Activated naive CD4-positive, alpha-beta T cell treated with anti-CD3 and anti-CD28 coated beads, Interleukin-2, amount 50 U/mL, for 72 hours (primary cell): ENCODE measurements around the gene ANKS1B. TPM values are rescaled to one million over a fixed set of nuclear protein-coding genes. Genes with fewer than 3 reads are reported as not detected.

Experiments
- ATAC-seq, 2 donors: fragments of 150-1000 bp; cut with Tn5 transposase; 2 replicates each; pipeline ENCODE4 v1.10.0; 2021; ENCODE audit warnings: mild to moderate bottlenecking in 2 of 2, moderate library complexity in 2 of 2
- DNase-seq, 2 donors: peaks; one replicate each; pipeline ENCODE4 v3.0.0; 2021 to 2022; ENCODE audit warnings: low spot score in 2 of 2
- H3K27ac Mint-ChIP-seq, 2 donors: one replicate each; pipeline ENCODE4 v1.8.0; 2022; ENCODE audit warnings: mild to moderate bottlenecking in 2 of 2, mixed read lengths in 2 of 2
- H3K36me3 Mint-ChIP-seq, 2 donors: one replicate each; pipeline ENCODE4 v1.8.0; 2022; ENCODE audit warnings: mixed read lengths in 2 of 2
- H3K9me3 Mint-ChIP-seq, 2 donors: one replicate each; pipeline ENCODE4 v1.8.0; 2022; ENCODE audit warnings: mixed read lengths in 2 of 2
- total RNA-seq, 2 donors: library from RNA; stranded (reverse); gene quantifications; one replicate each; pipeline ENCODE4 v1.2.3, GENCODE V29; 2022

ANKS1B gene
- total RNA-seq, 2 donors from 2014 or later = 0.16 TPM; not detected in 1

DNA sequence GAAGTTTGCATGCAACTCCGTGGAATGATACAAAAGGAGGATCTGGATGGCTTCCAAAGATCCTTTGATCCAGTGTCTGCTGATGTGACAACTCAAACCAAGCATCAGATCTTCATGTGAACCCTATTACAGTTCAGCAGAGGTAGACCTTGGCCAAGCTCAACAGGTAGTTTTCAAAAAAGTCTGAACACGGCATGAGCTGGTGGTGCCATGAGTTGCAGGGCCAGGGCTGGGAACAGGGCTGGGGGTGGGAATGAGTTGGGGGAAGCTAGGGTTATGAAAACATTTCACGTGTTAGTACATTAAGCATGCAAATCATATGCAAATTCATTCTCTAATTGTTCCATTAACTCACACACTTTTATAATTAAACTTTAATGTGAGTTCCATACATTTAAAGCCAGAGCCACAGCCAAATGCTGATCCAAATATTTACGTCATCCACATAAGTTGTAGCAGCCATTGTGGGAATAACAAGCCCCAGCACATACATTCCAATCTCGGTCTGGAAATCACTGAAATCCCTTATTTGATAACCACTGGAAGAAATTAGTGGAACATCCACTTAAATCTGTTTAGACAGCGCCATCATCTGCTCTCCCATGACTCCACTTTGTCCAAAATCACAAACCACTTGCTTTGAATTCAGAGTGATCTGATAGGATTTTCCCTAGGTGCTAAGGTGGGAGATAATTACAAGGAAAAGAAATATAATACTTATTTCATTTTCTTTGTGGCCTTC lies 1181.1 kb downstream of the ANKS1B start:
- ATAC-seq = no peak
- Mint-ChIP-seq H3K36me3 (no peaks in the 10 kb centered on the region), H3K27ac (no peak overlapping the region), H3K9me3 (no peaks in the 10 kb centered on the region)
- DNase-seq = no peak

DNA sequence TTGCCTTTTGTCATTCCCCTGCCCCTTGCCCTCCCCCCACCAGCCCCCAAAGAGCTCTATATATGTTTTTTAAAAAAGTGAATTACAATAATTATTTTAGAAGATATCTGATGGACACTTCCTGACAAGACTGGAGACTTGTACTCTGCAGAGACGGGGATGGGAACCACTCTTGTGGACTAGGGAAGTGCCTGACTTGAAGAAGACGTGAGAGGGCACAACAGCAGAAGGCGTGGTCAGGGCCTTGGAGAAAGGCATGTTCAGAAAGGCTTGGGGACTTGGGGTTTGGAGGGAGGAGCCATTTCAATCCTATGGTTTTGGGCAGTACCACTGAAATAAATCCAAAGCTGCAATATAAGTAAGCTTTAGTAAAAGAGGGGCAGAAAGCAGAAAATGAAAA lies 1184.9 kb downstream of the ANKS1B start:
- Mint-ChIP-seq H3K27ac (no peak overlapping the region), H3K9me3 (no peaks in the 10 kb centered on the region), H3K36me3 (no peaks in the 10 kb centered on the region)
- DNase-seq (no peak), ATAC-seq (no peak)

DNA sequence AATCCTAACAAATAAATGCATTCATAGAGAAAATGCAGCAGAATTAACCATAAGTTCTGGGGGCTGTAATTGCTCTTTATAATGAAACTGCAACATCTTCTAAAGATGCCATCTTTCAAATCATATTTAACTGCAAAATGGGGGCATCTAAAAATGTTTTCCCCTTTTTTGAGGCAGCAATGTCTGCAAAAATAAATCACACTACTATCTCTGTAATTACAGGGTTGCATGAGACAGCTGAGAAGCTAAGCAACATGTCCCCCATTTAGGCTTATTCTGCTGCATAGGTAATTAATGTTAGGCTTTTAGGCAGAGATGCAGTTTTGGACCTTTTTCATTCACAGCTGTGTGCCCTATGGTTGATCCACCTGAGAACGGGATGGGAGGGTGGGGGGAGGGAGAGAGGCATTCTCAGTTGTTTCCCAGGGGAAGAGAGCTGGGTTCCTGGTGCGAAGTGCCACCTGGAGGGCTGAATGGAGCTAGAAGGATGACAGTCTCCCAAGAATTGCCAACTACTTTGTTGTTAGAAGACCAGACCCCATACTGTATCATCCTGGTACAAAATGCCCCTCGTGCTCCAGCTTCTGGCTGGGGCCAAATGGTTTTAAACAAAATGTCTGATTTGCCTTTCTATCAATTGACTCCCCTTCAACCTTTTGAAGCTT lies 1185.5 kb downstream of the ANKS1B start:
- Mint-ChIP-seq H3K27ac (no peak overlapping the region), H3K36me3 (no peaks in the 10 kb centered on the region)
- no peak for ATAC-seq

DNA sequence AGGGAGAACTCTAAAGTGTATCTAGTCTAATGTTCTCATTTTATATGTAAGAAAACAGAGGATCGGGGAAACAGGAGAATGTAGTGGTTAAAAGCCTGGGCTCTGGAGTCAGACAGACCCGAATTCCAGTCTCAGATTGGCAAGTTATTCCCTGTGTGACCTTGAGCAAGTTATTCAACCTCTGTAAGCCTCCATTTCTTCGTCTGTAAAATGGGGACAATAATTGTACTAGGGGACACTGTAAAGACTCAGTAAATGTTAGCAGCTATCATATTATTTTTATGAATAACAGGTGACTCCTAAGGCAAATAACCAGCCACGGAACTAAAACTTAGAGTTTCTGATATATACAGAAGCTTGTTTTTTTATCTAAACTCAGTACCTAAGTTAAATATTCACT lies 1187.5 kb downstream of the ANKS1B start:
- no peak for ATAC-seq
- Mint-ChIP-seq H3K36me3 (no peaks in the 10 kb centered on the region), H3K27ac (no peak overlapping the region), H3K9me3 (no peaks in the 10 kb centered on the region)
- DNase-seq = no peak

More for the DNA sequence above, 1185.5 kb downstream of the ANKS1B start:
- no peak for DNase-seq
- H3K9me3 Mint-ChIP-seq = no peaks in the 10 kb centered on the region

DNA sequence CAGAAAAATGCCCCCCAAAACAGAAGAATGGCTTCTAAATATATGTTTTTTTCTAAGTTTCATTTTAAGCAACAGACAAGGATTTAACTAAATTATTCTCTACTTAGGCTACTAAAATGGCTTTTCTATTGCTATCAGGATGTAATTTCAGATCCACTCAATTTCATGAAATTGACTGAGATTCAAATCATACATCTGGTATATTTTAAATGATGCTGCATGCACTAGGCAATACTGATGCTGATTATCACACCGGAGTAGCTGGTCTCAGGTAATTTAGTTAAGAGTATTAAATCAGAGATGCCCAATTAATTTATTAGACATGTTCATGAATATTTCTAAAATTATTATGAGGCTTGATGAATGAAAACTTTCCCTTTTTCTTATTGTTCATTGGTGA lies 1188.0 kb downstream of the ANKS1B start:
- no peaks in the 10 kb centered on the region for H3K9me3 Mint-ChIP-seq
- no peak overlapping the region for H3K27ac Mint-ChIP-seq
- H3K36me3 Mint-ChIP-seq = no peaks in the 10 kb centered on the region
- ATAC-seq (no peak), DNase-seq (no peak)

DNA sequence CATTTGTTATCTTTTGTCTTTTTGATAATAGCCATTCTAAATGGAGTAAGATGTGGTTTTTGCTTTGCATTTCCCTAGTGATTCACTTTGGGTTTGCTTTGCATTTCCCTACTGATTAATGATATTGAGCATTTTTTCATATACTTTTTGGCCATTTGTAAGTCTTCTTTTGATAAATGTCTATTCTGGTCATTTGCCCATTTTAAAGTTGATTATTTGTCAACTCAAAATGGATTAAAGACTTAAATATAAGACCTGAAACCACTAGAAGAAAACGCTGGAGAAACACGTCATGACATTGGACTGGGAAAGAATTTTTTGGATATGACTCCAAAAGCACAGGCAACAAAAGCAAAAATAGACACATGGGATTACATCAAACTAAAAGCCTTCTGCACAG lies 1191.6 kb downstream of the ANKS1B start:
- Mint-ChIP-seq H3K27ac (no peak overlapping the region), H3K36me3 (no peaks in the 10 kb centered on the region), H3K9me3 (no peaks in the 10 kb centered on the region)
- ATAC-seq (no peak), DNase-seq (no peak)

DNA sequence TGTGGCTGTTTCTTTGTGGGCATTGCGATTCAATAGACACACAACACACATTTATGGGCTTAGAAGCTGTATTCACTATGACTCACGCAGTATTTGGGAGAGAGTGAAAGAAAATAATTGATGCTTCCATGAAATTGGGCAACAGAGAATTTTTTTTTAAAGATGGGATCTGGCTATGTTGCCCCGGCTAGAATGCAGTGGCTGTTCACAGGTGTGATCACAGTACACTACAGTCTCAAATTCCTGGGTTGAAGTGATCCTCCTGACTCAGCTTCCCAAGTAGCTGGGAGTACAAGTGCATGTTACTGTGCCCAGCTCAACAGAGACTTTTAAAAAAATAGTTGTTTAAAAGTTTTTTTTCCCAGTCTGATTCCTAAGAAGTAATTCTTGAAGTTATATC lies 1193.3 kb downstream of the ANKS1B start:
- ATAC-seq = no peak
- H3K36me3 Mint-ChIP-seq = no peaks in the 10 kb centered on the region
- no peak for DNase-seq
- no peaks in the 10 kb centered on the region for H3K9me3 Mint-ChIP-seq
- H3K27ac Mint-ChIP-seq = no peak overlapping the region

DNA sequence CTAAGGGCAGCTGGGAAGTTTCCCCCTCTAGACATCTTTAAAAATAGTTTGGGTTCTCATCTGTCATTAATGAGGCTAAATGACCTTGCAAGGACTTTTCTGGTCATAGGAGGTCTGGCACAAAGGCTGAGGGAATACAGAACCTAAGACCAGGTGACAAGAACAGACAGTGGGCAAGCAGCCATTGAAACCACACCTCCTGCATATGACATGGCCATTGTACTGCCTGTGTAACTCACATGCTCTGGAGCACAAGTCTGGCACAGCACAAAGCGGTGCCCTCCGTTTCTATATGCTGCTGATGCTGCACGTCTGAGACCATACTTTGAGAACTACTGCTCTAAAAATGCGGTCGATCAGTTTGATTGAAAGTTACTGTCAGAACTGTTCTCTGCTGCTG lies 1196.3 kb downstream of the ANKS1B start:
- Mint-ChIP-seq H3K27ac (no peak overlapping the region), H3K36me3 (no peaks in the 10 kb centered on the region), H3K9me3 (no peaks in the 10 kb centered on the region)
- DNase-seq (no peak), ATAC-seq (no peak)

DNA sequence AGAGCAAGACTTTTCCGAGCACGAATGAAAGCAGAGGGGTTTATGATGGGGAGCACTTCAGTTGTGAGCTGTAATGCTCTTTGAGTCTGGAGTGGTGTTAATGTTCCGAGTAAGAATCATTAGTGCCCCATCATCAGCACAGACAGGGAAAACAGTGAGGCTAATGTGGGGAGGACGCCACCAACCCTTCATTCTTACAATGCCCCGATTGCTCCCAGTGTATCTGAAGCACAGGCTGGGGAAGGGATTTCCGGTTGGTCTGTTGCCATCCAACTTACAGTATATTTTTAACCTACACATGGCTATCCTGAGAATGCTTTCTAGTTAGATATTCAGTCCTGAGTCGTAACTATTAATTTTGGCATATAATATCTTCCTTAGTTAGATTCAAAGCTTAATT lies 1198.1 kb downstream of the ANKS1B start:
- H3K9me3 Mint-ChIP-seq = no peaks in the 10 kb centered on the region
- ATAC-seq (no peak), DNase-seq (no peak)
- no peaks in the 10 kb centered on the region for H3K36me3 Mint-ChIP-seq
- no peak overlapping the region for H3K27ac Mint-ChIP-seq

DNA sequence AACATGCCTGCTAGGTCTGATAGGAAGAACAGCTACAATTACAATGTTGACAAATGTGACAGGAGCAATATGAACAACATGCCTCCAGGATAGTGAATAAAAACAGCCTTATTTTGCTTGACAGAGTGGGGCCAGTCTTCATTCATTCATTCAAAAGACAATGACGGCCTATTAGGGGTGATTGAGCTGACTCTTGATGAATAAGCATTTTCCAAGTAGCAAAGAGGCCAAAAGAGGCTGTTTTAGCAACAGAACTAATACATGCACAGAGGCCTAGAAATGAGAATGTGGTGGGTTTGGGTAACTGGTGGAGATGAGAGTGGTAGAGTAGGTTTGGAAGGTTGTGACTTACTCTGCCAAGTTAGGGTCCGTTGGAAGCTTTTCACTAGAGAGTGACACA lies 1201.3 kb downstream of the ANKS1B start:
- Mint-ChIP-seq H3K36me3 (no peaks in the 10 kb centered on the region), H3K27ac (no peak overlapping the region), H3K9me3 (no peaks in the 10 kb centered on the region)
- no peak for ATAC-seq
- DNase-seq = no peak

DNA sequence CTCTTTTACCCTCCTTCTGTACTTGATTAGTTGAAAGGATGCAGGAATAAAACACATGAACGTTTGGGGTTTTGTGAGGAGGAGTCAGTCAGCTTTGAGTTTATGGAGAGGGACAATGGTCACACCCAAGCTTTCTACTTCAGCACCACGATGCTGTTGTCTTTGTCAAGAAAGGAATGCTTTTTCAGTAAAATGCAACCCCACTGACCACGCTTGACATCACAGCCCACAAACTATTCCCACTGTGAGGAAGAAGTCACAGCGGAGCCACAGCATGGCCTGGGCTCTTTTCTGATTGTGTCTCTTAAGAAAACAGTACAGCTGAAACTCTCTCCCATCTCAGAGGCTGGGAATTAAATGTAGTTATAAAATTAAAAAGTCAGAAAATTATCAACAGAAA lies 1204.5 kb downstream of the ANKS1B start:
- no peak for ATAC-seq

DNA sequence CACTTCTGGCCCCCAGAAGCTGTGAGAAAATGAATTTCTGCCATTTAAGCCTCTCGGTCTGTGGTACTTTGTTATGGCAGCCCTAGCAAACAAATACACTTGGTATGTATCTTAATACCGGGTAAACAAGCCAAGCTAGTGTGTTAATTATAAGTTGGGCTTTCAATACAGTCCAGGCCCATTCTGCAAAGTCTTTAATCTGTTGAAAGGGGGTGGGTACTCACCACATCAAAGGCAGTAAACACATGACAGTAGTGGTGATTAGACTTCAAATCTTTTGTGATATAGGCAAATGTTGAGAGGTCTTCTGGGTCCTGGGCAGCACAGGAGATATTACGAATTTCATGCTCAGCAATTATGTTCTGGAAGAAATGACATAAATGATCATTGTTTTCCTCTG lies 1211.9 kb downstream of the ANKS1B start:
- Mint-ChIP-seq H3K27ac (no peak overlapping the region), H3K36me3 (peaks cover 0 to 5% of the 10 kb centered on the region in 2 donors), H3K9me3 (peaks cover 0 to 5% of the 10 kb centered on the region in 2 donors)
- ATAC-seq (no peak), DNase-seq (no peak)

More for the DNA sequence above, 1204.5 kb downstream of the ANKS1B start:
- no peaks in the 10 kb centered on the region for H3K9me3 Mint-ChIP-seq
- no peak overlapping the region for H3K27ac Mint-ChIP-seq
- no peak for DNase-seq
- H3K36me3 Mint-ChIP-seq = no peaks in the 10 kb centered on the region

DNA sequence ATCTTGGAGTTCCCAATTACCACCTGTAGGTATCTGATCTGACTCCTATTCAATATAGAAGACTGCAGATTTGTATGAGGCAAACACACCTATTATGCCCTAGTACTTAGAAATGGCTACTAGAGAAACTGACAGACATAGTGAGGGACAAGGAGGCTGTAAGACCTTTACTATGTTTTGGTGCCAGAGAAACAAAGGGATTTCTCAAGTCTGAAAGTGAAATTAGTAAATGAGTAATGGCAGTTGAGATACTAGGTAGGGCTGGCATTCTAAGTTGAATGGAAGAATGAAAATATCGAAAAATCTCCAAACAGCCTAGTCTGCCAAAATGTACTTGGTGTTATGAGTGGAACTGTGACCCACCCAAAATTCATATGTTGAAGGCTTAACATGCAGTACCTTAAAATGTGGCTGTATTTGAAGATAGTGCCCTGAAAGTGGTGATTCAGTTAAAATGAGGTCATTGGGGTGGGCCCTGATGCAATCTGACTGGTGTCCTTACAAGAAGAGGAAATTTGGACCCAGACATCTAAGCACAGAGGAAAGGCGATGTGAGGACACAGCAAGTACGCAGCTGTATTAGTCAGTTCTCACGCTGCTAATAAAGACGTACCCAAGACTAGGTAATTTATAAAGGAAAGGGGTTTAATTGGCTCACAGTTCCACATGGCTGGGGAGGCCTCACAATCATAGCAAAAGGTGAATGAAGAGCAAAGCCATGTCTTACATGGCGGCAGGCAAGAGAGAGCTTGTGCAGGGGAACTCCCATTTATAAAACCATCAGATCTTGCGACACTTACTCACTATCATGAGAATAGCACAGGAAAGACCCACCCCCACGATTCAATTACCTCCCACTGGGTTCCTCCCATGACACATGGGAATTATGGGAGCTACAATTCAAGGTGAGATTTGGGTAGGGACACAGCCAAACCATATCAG lies 1212.7 kb downstream of the ANKS1B start:
- ATAC-seq (peak; percentile 65 to 74), DNase-seq (no peak)
- Mint-ChIP-seq H3K9me3 (peaks cover 0 to 5% of the 10 kb centered on the region in 2 donors), H3K27ac (no peak overlapping the region), H3K36me3 (peaks cover 0 to 5% of the 10 kb centered on the region in 2 donors)

DNA sequence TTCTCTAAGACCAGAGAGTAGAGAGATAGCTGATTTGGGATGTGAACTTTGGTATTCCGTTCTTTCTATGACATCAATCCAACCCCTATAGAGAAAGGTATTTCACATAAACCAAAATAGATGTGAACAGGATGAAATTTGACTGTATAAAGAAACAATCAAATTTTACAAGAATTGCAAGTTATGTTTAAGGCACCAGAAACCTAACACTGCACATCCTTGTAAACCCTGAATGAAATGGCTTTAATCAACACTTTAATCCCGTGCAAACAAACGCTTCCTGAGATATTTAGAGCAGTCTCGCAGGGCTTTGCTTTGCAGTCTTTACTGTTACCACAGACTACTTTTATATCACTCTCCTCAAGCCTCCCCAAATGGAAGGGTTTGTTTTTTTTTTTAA lies 1214.5 kb downstream of the ANKS1B start:
- ATAC-seq = no peak
- H3K9me3 Mint-ChIP-seq = peaks cover 0 to 5% of the 10 kb centered on the region in 2 donors

DNA sequence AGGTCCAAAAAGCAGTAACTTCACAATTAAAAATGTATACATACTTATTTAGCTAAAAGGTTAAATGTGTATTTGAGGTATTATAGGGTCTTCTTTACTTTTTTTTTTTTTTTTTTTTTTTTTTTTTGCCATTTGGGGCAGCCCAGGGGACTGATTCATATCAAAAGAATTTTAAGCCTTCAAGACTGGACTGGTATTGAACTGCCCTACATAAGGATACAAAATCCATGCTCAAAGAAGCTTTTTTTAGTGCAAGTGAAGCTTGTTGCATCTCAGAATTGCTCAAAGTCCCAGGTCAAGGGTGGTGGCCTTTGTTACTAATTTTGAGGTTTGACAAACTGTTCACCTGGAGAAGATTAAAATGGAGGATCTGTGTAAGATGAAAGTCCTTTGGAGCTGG lies 1215.7 kb downstream of the ANKS1B start:
- Mint-ChIP-seq H3K27ac (no peak overlapping the region), H3K9me3 (peaks cover 0 to 5% of the 10 kb centered on the region in 2 donors), H3K36me3 (peaks cover 0 to 5% of the 10 kb centered on the region in 2 donors)
- ATAC-seq = no peak
- DNase-seq = no peak

More for the DNA sequence above, 1214.5 kb downstream of the ANKS1B start:
- no peak overlapping the region for H3K27ac Mint-ChIP-seq
- DNase-seq = no peak
- H3K36me3 Mint-ChIP-seq = peaks cover 0 to 5% of the 10 kb centered on the region in 2 donors

DNA sequence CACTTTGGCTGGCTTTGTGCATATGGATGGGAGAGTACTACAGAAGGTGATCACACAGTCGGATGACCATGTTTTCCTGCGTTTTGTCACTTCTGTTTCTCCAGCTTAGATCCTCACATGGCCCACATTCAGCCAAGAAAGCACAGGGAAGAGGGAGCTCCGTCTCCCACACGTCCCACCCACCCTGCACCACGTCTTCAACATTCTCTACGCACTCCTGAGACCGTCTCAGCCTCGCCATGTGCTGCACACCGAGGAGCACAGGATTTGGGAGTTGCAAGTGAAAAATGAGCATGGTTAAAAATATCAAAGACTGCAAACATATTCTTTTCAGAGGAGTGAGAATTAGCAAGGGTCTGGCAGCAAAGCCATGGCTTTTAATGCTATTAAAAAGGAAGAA lies 1217.5 kb downstream of the ANKS1B start:
- Mint-ChIP-seq H3K36me3 (peaks cover 0 to 3% of the 10 kb centered on the region in 2 donors), H3K27ac (no peak overlapping the region), H3K9me3 (peaks cover 0 to 3% of the 10 kb centered on the region in 2 donors)
- no peak for ATAC-seq
- no peak for DNase-seq

DNA sequence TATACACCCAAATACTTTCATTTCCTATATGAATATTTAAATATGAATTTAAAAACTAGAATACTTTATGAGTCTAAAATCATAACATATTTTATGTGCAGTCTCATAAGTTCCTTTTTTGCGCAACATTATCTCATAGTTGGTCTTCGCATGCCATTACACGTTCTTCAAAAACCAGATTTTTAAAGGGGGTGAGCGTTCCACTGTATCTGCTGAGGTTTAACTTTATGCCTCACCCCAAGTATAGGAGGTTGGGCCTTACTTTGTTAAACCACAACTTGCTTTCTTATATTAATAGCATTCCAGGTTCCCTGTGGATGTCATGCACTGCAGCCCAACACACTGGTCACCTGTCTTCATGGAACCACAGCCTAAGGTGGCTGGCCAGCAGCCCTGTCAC lies 1221.1 kb downstream of the ANKS1B start:
- H3K27ac Mint-ChIP-seq = no peak overlapping the region
- DNase-seq (no peak), ATAC-seq (no peak)
- no peaks in the 10 kb centered on the region for H3K36me3 Mint-ChIP-seq
- no peaks in the 10 kb centered on the region for H3K9me3 Mint-ChIP-seq
